Inferior parietal cortex (tissue), 1 donor: ENCODE results near the gene MYO3B.
A peak's percentile ranks its signal among the peaks of the same experiment; 100 is the strongest.
"Not testable (repeated sequence)": the region's sequence is repeated elsewhere in the genome, so short reads cannot be mapped to it uniquely, and the experiment has no call there.

Experiments used
- DNase-seq: peaks from one replicate; pipeline ENCODE4 v3.0.0-alpha.2; 2016; ENCODE audit errors: extremely low spot score

Gene MYO3B

GRCh38 chr2:170263728-170264521 is 86.0 kb downstream of the MYO3B start:
- peak; percentile 57 for DNase-seq

- DNase-seq: no peak
Measured at GRCh38 chr2:170264522-170264860, 86.5 kb downstream of the MYO3B start.

GRCh38 chr2:170264865-170265264 is 86.9 kb downstream of the MYO3B start:
- DNase-seq: no peak

- DNase-seq: no peak
Measured at GRCh38 chr2:170265321-170265720, 87.4 kb downstream of the MYO3B start.

GRCh38 chr2:170266358-170266757 is 88.4 kb downstream of the MYO3B start:
- DNase-seq: no peak

GRCh38 chr2:170267071-170267470 is 89.1 kb downstream of the MYO3B start:
- DNase-seq: no peak

- no peak for DNase-seq
Measured at GRCh38 chr2:170270278-170270864, 92.4 kb downstream of the MYO3B start.

- DNase-seq: no peak
Measured at GRCh38 chr2:170271340-170271739, 93.4 kb downstream of the MYO3B start.

GRCh38 chr2:170276056-170276455 is 98.1 kb downstream of the MYO3B start:
- DNase-seq: no peak

- DNase-seq: no peak
Measured at GRCh38 chr2:170276925-170277629, 99.1 kb downstream of the MYO3B start.

GRCh38 chr2:170277951-170278350 is 100.0 kb downstream of the MYO3B start:
- DNase-seq: no peak

GRCh38 chr2:170279615-170280014 is 101.7 kb downstream of the MYO3B start:
- not testable (repeated sequence) for DNase-seq

- DNase-seq: no peak
Measured at GRCh38 chr2:170282851-170283250, 104.9 kb downstream of the MYO3B start.

GRCh38 chr2:170284205-170284604 is 106.3 kb downstream of the MYO3B start:
- DNase-seq: no peak

- no peak for DNase-seq
Measured at GRCh38 chr2:170288859-170289258, 110.9 kb downstream of the MYO3B start.

- DNase-seq: no peak
Measured at GRCh38 chr2:170291474-170291873, 113.5 kb downstream of the MYO3B start.

- DNase-seq: no peak
Measured at GRCh38 chr2:170292415-170292814, 114.5 kb downstream of the MYO3B start.

- DNase-seq: no peak
Measured at GRCh38 chr2:170297496-170297895, 119.5 kb downstream of the MYO3B start.

GRCh38 chr2:170298115-170298514 is 120.2 kb downstream of the MYO3B start:
- DNase-seq: no peak

- no peak for DNase-seq
Measured at GRCh38 chr2:170298861-170299429, 121.0 kb downstream of the MYO3B start.

GRCh38 chr2:170300993-170301392 is 123.0 kb downstream of the MYO3B start:
- no peak for DNase-seq

GRCh38 chr2:170301626-170302025 is 123.7 kb downstream of the MYO3B start:
- no peak for DNase-seq

GRCh38 chr2:170305711-170306110 is 127.8 kb downstream of the MYO3B start:
- no peak for DNase-seq
